ENCODE data around the gene LAMTOR5. TPM values are rescaled to one million over a fixed set of nuclear protein-coding genes. Genes with fewer than 3 reads are reported as not detected.

Gene LAMTOR5
- 81.1 and 82.1 TPM in 2 replicates for total RNA-seq (ENCODE audit: low replicate concordance)

DNA sequence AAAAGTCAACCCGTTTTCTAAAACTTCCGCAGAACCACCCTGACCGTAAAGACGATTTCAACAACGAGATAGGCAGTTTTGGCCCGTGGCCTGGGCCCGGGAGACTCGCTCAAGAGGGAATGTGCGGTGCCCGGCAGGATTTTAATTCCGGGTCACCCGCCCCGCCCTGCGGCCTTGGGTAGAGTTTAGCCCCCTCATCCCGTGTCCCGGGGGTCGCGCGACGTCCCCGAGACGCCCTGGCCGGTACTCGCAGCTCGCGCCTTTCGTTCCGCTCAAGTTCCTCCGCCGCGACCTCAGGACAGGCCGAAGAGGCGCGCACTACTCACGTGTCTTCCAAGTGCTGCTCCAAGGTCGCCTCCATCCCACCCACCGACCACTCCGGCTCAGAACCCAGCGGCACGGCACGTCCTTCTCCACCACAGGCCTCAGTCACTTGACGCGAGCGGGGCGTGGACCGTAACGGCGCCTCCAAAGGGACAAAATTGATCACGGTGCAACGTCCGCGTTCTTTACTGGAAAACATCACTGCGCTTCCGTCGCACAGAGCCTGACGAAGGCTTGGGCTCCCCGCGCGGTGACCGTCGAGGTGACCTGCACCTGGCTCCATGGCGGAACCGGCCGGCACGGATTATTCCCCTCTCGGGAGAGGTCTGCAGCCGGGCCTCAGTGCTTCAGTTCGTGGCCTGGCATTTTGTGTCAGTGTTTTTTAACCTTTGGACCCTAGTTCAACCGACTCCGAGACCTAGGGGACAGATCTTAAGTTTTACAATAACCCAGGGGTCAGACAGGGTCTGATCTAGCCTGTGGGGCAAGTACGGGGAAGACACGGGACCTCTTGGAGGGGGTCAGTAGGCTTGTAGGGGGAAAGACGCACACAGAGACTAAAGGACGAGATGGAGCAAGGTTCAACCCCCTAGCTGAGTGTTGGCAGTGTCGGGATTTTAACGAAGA is at the start of gene LAMTOR5:
LAMTOR5 (minus strand) TSS at position 435 of the 951 bp plus-strand sequence; CDS start at position 361, 74 bp downstream.

DNA sequence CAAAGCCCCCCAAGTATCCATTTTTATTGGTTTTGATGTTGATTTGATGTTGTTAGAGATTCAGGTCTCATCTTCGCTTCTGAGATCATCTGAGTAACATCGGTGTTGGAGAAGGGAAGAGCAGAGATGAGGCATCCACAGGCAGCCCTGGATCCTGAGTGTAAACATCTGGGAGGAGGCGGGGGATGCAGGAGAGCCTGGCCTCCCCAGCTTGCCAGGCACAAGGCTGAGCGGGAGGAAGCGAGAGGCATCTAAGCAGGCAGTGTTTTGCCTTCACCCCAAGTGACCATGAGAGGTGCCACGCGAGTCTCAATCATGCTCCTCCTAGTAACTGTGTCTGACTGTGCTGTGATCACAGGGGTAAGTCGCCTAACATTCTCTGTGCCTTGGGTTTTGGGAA is 43.4 kb upstream of the LAMTOR5 start, which contains the start of gene PROK1:
PROK1 (plus strand) TSS at position 221 of the 400 bp plus-strand sequence; CDS start at position 289, 68 bp downstream.

DNA sequence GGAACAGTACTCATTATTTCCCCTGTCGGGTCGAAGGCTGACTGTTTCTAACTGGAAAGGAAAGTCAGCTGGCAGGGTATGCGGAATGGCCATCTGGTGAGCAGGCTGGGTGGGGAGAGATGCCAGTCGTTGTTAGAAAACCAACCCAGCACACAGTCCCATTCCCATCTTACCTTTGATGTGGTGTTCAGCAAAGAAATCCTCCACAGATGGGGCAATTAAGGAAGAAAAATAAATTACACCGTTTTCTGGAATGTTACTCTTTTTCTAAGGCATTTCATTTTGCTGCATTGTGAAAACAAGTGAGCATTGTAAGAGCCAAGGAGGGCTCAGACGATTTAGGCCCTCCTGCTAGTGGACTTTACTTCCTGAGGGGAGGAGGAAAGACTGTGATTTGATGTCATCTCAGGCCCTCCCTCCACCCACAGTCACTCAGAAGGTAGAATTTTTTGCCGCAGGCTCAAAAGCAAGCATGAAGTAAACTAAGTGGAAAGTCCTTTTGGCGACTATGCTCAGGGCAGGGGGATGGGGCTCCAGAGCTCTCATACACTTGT is 16.7 kb downstream of the LAMTOR5 start, which contains the start of gene SLC16A4:
SLC16A4 (minus strand) TSS at position 335 of the 554 bp plus-strand sequence. CDS start 1,703 bp downstream, outside the sequence.

Other genes with a start within 250 kb of the LAMTOR5 start
- gene KCNC4, start 197.4 kb downstream of the LAMTOR5 start, total RNA-seq (ENCODE audit: low replicate concordance), result 1.2 and 5.3 TPM in 2 replicates
- gene RBM15, start 68.3 kb downstream of the LAMTOR5 start, total RNA-seq (ENCODE audit: low replicate concordance), result 25.0 and 26.9 TPM in 2 replicates
- gene SLC16A4, start 16.7 kb downstream of the LAMTOR5 start, total RNA-seq (ENCODE audit: low replicate concordance), result 10.3 and 44.4 TPM in 2 replicates
- gene PROK1, start 43.5 kb upstream of the LAMTOR5 start, total RNA-seq (ENCODE audit: low replicate concordance), result not detected in 2 replicates
- gene KCNA10, start 111.5 kb upstream of the LAMTOR5 start, total RNA-seq (ENCODE audit: low replicate concordance), result not detected in 2 replicates
- gene KCNA2, start 198.7 kb upstream of the LAMTOR5 start, total RNA-seq (ENCODE audit: low replicate concordance), result not detected in 2 replicates